Measurements from ENCODE around the gene TTLL9.
A peak's percentile ranks its signal among the peaks of the same experiment; 100 is the strongest.

DNA sequence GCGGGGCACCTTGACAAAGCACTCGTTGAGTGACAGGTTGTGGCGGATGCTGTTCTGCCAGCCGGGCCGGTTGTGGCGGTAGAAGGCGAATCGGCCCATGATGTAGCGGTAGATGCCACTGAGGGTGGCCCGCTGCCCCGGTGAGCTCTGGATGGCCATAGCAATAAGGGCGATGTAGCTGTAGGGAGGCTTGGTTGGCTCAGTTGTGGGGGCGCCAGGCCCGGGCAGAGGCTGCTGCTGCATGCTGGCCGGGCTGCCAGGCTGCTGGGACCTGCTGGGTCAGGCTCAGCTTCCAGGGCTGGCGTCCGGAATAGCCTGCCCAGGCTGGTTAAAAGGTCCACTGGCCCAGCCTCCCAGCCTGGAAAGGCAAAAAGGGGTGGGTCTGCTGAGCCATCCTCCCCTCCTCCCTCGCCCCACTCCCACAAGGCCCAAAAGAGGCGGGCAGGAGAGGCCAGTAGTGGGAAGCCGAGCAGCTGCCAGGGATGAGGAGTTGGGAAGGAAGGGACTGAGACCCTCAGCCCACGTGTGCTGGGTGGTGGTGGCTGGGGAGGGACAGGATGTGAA lies 25.1 kb upstream of the TTLL9 start, which contains the start of gene FOXS1:
- TF ChIP-seq, protein P1, sequence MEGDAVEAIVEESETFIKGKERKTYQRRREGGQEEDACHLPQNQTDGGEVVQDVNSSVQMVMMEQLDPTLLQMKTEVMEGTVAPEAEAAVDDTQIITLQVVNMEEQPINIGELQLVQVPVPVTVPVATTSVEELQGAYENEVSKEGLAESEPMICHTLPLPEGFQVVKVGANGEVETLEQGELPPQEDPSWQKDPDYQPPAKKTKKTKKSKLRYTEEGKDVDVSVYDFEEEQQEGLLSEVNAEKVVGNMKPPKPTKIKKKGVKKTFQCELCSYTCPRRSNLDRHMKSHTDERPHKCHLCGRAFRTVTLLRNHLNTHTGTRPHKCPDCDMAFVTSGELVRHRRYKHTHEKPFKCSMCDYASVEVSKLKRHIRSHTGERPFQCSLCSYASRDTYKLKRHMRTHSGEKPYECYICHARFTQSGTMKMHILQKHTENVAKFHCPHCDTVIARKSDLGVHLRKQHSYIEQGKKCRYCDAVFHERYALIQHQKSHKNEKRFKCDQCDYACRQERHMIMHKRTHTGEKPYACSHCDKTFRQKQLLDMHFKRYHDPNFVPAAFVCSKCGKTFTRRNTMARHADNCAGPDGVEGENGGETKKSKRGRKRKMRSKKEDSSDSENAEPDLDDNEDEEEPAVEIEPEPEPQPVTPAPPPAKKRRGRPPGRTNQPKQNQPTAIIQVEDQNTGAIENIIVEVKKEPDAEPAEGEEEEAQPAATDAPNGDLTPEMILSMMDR (IDR thresholded peaks at IDR 0.05) = no peak
- TF ChIP-seq POLR2A (IDR thresholded peaks at IDR 0.05) = peak in 1 of 2 donors; percentile 31

Measured in thyroid gland (tissue), 4 donors.